Neural cell (in vitro differentiated cells): ENCODE measurements around the gene RNF213. TPM values are rescaled to one million over a fixed set of nuclear protein-coding genes. Genes with fewer than 3 reads are reported as not detected.

Experiments used
- H2AFZ ChIP-seq: fragments of 200-600, 300-800 bp; sonication (generic), shearing (Covaris generic); 2 replicates; pipeline ENCODE4 v1.6.0; 2014; ENCODE audit warnings: low read depth, mild to moderate bottlenecking, antibody characterized with exemption, low read length, moderate library complexity
- H3F3A ChIP-seq: fragments of 200-600 bp; shearing (Covaris generic); 2 replicates; pipeline ENCODE4 v1.6.1; 2016; ENCODE audit warnings: mild to moderate bottlenecking, moderate library complexity, mixed read lengths, antibody characterized with exemption, low read length; ENCODE audit not compliant: insufficient read depth, poor library complexity, severe bottlenecking
- H3K27ac ChIP-seq: fragments of 200-600, 300-800 bp; sonication (generic), shearing (Covaris generic); 2 replicates; pipeline ENCODE4 v1.5.1; 2014; ENCODE audit warnings: mild to moderate bottlenecking, low read length, moderate library complexity
- H3K27me3 ChIP-seq: fragments of 300-800, 200-600 bp; sonication (generic), shearing (Covaris generic); 2 replicates; pipeline ENCODE4 v1.6.0; 2014; ENCODE audit warnings: mild to moderate bottlenecking, low read depth, low read length, moderate library complexity; ENCODE audit not compliant: insufficient read depth
- H3K36me3 ChIP-seq: fragments of 300-800, 200-600 bp; sonication (generic), shearing (Covaris generic); 2 replicates; pipeline ENCODE4 v1.5.1; 2014; ENCODE audit warnings: mild to moderate bottlenecking, antibody characterized with exemption, low read length, moderate library complexity; ENCODE audit not compliant: insufficient read depth
- H3K4me2 ChIP-seq: fragments of 300-800, 200-600 bp; sonication (generic), shearing (Covaris generic); 2 replicates; pipeline ENCODE4 v1.6.0; 2014; ENCODE audit warnings: mild to moderate bottlenecking, low read length
- H3K4me3 ChIP-seq: fragments of 300-800, 200-600 bp; sonication (generic), shearing (Covaris generic); 2 replicates; pipeline ENCODE4 v1.5.1; 2014; ENCODE audit warnings: mild to moderate bottlenecking, low read length, moderate library complexity
- H3K79me2 ChIP-seq: fragments of 200-600 bp; shearing (Covaris generic); replicated peaks from 2 replicates; pipeline ENCODE4 v1.6.0; 2014; ENCODE audit warnings: mild to moderate bottlenecking, low read length, moderate library complexity; ENCODE audit not compliant: insufficient read depth
- H3K9ac ChIP-seq: fragments of 300-800, 200-600 bp; sonication (generic), shearing (Covaris generic); 2 replicates; pipeline ENCODE4 v1.6.1; 2016; ENCODE audit warnings: mild to moderate bottlenecking, low read length, mixed read lengths
- H3K9me2 ChIP-seq: fragments of 200-600 bp; shearing (Covaris generic); 2 replicates; pipeline ENCODE4 v1.6.1; 2016; ENCODE audit warnings: mild to moderate bottlenecking, low read length, mixed read lengths; ENCODE audit not compliant: insufficient read depth
- H3K9me3 ChIP-seq: fragments of 200-600, 300-800 bp; sonication (generic), shearing (Covaris generic); 2 replicates; pipeline ENCODE4 v1.6.1; 2016; ENCODE audit warnings: mild to moderate bottlenecking, mixed run types, low read length, moderate library complexity, mixed read lengths
- H4K20me1 ChIP-seq: fragments of 200-600 bp; shearing (Covaris generic); 2 replicates; pipeline ENCODE4 v1.6.1; 2016; ENCODE audit warnings: mild to moderate bottlenecking, mixed run types; ENCODE audit not compliant: insufficient read depth
- EP300 ChIP-seq: fragments of 450-650 bp; conservative IDR thresholded peaks from 2 replicates; pipeline ENCODE4 v1.6.1; 2014; ENCODE audit warnings: antibody characterized with exemption, mild to moderate bottlenecking, moderate library complexity; ENCODE audit not compliant: poor library complexity, severe bottlenecking
- EZH2 ChIP-seq: fragments of 200-600, 300-800 bp; shearing (Covaris generic), sonication (generic); IDR thresholded peaks from 2 replicates; pipeline ENCODE4 v1.6.1; 2014; ENCODE audit warnings: antibody characterized with exemption, low read length, borderline replicate concordance, mild to moderate bottlenecking; ENCODE audit not compliant: insufficient read depth, poor library complexity, severe bottlenecking
- MXI1 ChIP-seq: fragments of 450-650 bp; conservative IDR thresholded peaks from 2 replicates; pipeline ENCODE4 v1.6.1; 2014; ENCODE audit warnings: antibody characterized with exemption, mild to moderate bottlenecking; ENCODE audit not compliant: poor library complexity, severe bottlenecking
- POLR2AphosphoS5 ChIP-seq: IDR thresholded peaks from 2 replicates; pipeline ENCODE4 v1.6.1; 2012
- RAD21 ChIP-seq: fragments of 450-650 bp; conservative IDR thresholded peaks from 2 replicates; pipeline ENCODE4 v1.6.1; 2014; ENCODE audit warnings: antibody characterized with exemption, mild to moderate bottlenecking, moderate library complexity
- SMC3 ChIP-seq: fragments of 450-650 bp; conservative IDR thresholded peaks from 2 replicates; pipeline ENCODE4 v1.6.1; 2014; ENCODE audit warnings: antibody characterized with exemption, mild to moderate bottlenecking, moderate library complexity; ENCODE audit not compliant: poor library complexity
- TAF1 ChIP-seq: IDR thresholded peaks from 2 replicates; pipeline ENCODE4 v1.6.1; 2012; ENCODE audit warnings: low read depth
- polyA plus RNA-seq: library from polyadenylated mRNA; depleted of rRNA; stranded (reverse); fragments of >200 nt; gene quantifications from 2 replicates; pipeline ENCODE4 v1.2.3, GENCODE V29; 2014
- TF ChIP-seq, protein P1 (sequence below): IDR thresholded peaks from 2 replicates; pipeline ENCODE4 v1.6.1; 2012; ENCODE audit warnings: borderline replicate concordance
- TF ChIP-seq, protein P2 (sequence below): fragments of 450-650 bp; IDR thresholded peaks from 2 replicates; pipeline ENCODE4 v1.5.1; 2014; ENCODE audit warnings: antibody characterized with exemption, mild to moderate bottlenecking, moderate library complexity; ENCODE audit not compliant: poor library complexity, severe bottlenecking

Gene RNF213
- polyA plus RNA-seq, 1 donor from 2014 or later: 1.5 TPM

DNA sequence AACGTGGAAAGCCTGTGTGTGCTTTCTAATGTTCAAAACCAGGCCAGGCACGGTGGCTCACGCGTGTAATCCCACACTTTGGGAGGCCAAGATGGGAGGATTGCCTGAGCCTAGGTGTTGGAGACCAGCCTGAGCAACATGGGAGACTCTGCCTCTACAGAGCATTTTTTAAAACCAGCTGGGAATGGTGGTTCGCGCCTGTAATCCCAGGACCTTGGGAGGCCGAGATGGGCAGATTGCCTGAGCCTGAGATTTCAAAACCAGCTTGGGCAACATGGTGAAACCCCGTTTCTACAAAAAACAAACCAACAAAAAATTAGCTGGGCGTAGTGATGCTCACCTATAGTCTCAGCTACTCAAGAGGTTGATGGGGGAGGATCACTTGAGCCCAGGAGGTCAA lies 26.4 kb downstream of the RNF213 start:
- TF ChIP-seq MXI1 (no peak), EP300 (no peak), SMC3 (no peak), RAD21 (no peak), EZH2 (no peak), POLR2AphosphoS5 (no peak)
- TF ChIP-seq, protein P1, sequence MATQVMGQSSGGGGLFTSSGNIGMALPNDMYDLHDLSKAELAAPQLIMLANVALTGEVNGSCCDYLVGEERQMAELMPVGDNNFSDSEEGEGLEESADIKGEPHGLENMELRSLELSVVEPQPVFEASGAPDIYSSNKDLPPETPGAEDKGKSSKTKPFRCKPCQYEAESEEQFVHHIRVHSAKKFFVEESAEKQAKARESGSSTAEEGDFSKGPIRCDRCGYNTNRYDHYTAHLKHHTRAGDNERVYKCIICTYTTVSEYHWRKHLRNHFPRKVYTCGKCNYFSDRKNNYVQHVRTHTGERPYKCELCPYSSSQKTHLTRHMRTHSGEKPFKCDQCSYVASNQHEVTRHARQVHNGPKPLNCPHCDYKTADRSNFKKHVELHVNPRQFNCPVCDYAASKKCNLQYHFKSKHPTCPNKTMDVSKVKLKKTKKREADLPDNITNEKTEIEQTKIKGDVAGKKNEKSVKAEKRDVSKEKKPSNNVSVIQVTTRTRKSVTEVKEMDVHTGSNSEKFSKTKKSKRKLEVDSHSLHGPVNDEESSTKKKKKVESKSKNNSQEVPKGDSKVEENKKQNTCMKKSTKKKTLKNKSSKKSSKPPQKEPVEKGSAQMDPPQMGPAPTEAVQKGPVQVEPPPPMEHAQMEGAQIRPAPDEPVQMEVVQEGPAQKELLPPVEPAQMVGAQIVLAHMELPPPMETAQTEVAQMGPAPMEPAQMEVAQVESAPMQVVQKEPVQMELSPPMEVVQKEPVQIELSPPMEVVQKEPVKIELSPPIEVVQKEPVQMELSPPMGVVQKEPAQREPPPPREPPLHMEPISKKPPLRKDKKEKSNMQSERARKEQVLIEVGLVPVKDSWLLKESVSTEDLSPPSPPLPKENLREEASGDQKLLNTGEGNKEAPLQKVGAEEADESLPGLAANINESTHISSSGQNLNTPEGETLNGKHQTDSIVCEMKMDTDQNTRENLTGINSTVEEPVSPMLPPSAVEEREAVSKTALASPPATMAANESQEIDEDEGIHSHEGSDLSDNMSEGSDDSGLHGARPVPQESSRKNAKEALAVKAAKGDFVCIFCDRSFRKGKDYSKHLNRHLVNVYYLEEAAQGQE: no peak
- TF ChIP-seq, protein P2, sequence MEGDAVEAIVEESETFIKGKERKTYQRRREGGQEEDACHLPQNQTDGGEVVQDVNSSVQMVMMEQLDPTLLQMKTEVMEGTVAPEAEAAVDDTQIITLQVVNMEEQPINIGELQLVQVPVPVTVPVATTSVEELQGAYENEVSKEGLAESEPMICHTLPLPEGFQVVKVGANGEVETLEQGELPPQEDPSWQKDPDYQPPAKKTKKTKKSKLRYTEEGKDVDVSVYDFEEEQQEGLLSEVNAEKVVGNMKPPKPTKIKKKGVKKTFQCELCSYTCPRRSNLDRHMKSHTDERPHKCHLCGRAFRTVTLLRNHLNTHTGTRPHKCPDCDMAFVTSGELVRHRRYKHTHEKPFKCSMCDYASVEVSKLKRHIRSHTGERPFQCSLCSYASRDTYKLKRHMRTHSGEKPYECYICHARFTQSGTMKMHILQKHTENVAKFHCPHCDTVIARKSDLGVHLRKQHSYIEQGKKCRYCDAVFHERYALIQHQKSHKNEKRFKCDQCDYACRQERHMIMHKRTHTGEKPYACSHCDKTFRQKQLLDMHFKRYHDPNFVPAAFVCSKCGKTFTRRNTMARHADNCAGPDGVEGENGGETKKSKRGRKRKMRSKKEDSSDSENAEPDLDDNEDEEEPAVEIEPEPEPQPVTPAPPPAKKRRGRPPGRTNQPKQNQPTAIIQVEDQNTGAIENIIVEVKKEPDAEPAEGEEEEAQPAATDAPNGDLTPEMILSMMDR: no peak
- Histone ChIP-seq H2AFZ (no peak overlapping the region), H3K27ac (no peak overlapping the region), H3K9me3 (no peaks in the 10 kb centered on the region), H3K9ac (no peak overlapping the region), H3K36me3 (no peaks in the 10 kb centered on the region), H3K4me3 (no peak overlapping the region), H3F3A (no peaks in the 10 kb centered on the region), H3K4me2 (no peak overlapping the region), H3K9me2 (no peaks in the 10 kb centered on the region), H3K27me3 (no peaks in the 10 kb centered on the region), H3K79me2 (no peaks in the 10 kb centered on the region), H4K20me1 (no peaks in the 10 kb centered on the region)

DNA sequence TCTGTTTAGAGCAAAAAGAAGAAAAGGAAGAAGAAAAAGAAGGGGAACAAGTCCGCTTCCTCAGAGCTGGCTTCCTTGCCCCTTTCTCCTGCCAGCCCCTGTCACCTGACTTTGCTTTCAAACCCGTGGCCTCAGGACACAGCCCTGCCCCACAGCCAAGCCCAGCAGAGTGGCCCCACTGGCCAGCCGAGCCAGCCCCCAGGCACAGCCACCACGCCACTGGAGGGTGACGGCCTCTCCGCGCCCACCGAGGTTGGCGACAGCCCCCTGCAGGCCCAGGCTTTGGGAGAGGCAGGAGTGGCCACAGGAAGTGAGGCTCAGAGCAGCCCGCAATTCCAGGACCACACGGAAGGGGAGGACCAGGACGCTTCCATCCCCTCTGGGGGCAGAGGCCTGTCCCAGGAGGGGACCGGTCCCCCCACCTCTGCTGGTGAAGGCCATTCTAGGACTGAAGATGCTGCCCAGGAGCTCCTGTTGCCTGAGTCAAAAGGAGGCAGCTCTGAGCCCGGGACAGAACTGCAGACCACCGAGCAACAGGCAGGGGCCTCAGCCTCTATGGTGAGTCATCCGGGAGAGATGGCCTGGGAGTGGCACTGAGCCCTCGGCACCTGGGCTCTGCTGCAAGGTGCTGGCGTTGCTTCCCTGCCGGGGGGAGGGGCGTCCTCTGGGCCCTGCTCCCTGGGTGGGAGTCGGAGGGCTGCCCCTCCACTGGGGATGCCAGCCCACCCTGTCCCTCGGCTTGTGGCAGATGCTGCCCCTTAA lies 27.3 kb downstream of the RNF213 start:
- no peaks in the 10 kb centered on the region for H3K9me3 ChIP-seq
- H3K27me3 ChIP-seq: no peaks in the 10 kb centered on the region
- H3K4me2 ChIP-seq: no peak overlapping the region
- no peaks in the 10 kb centered on the region for H3K9me2 ChIP-seq
- no peaks in the 10 kb centered on the region for H4K20me1 ChIP-seq
- H3F3A ChIP-seq: no peaks in the 10 kb centered on the region
- H3K9ac ChIP-seq: no peak overlapping the region
- H3K79me2 ChIP-seq: no peaks in the 10 kb centered on the region
- H3K27ac ChIP-seq: no peak overlapping the region
- no peak overlapping the region for H2AFZ ChIP-seq
- TF ChIP-seq POLR2AphosphoS5 (no peak), SMC3 (no peak), TAF1 (no peak), MXI1 (no peak)
- H3K4me3 ChIP-seq: no peak overlapping the region
- no peaks in the 10 kb centered on the region for H3K36me3 ChIP-seq
